HUES6 (cell line): ENCODE results near the gene ICAM2.

ENCODE experiments used
- H3K27ac ChIP-seq: 2 replicates; pipeline ENCODE4 v1.7.0; 2013; ENCODE audit warnings: low read depth, mild to moderate bottlenecking, low read length, inconsistent platforms
- H3K27me3 ChIP-seq: 2 replicates; pipeline ENCODE4 v1.6.1; 2013; ENCODE audit warnings: low read length; ENCODE audit not compliant: control insufficient read depth, insufficient read depth
- H3K36me3 ChIP-seq: 2 replicates; pipeline ENCODE4 v1.6.1; 2013; ENCODE audit warnings: low read length; ENCODE audit not compliant: control insufficient read depth, insufficient read depth
- H3K4me1 ChIP-seq: 2 replicates; pipeline ENCODE4 v1.6.1; 2013; ENCODE audit warnings: low read length; ENCODE audit not compliant: control insufficient read depth, insufficient read depth
- H3K4me3 ChIP-seq: 2 replicates; pipeline ENCODE4 v1.5.1; 2013; ENCODE audit warnings: low read depth, low read length
- H3K9ac ChIP-seq: one replicate; pipeline ENCODE4 v1.6.1; 2013; ENCODE audit warnings: mild to moderate bottlenecking, low read length
- H3K9me3 ChIP-seq: 2 replicates; pipeline ENCODE4 v1.6.1; 2013; ENCODE audit warnings: low read depth, low read length; ENCODE audit not compliant: control insufficient read depth, insufficient read depth

ICAM2 gene

DNA sequence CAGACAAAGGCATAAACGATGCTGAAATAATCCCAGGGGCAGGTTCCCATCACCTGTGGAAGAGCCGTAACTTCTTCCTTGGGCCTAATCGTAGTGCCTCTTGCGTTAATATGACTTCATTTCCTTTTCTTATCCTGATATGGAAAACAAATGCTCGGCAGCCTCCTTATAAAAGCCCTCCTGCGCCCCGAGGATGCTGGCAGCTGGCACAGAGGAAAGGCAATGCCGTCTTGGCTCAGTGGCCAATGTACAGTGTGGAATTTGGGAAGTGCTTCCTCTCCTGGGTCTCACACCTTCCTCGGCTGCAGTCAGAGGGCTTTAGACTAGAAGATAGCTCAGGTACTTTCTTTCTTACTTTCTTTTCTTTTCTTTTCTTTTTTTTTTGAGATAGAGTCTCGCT lies 51.2 kb downstream of the ICAM2 start:
- Histone ChIP-seq H3K36me3 (no peaks in the 10 kb centered on the region), H3K9me3 (no peaks in the 10 kb centered on the region), H3K27me3 (no peaks in the 10 kb centered on the region; the same call in 1 of the 2 replicates), H3K9ac (no peak overlapping the region), H3K27ac (no peak overlapping the region), H3K4me1 (peaks cover 5% of the 10 kb centered on the region; the same call in 1 of the 2 replicates), H3K4me3 (no peak overlapping the region)

DNA sequence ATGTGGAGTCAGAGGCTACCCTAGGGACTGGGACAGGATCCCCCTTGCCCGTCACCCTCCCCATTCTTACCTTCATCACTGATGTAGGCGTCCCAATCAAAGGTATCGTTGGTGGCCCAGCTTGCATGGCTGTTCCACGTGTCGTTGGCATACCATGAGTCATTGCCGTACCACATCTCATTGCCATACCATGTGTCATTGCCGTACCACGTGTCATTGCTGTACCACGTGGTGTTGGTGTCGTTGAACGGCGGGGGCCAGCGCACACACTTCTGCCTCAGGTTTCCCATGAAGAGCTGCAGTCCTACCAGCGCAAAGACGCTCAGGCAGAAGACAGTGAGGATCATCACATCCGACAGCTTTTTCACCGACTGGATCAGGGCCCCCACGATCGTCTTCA lies 52.5 kb downstream of the ICAM2 start:
- no peaks in the 10 kb centered on the region for H3K9me3 ChIP-seq
- H3K9ac ChIP-seq = no peak overlapping the region
- no peaks in the 10 kb centered on the region for H3K36me3 ChIP-seq
- no peaks in the 10 kb centered on the region for H3K4me1 ChIP-seq
- H3K27me3 ChIP-seq = no peaks in the 10 kb centered on the region
- no peak overlapping the region for H3K4me3 ChIP-seq
- no peak overlapping the region for H3K27ac ChIP-seq

DNA sequence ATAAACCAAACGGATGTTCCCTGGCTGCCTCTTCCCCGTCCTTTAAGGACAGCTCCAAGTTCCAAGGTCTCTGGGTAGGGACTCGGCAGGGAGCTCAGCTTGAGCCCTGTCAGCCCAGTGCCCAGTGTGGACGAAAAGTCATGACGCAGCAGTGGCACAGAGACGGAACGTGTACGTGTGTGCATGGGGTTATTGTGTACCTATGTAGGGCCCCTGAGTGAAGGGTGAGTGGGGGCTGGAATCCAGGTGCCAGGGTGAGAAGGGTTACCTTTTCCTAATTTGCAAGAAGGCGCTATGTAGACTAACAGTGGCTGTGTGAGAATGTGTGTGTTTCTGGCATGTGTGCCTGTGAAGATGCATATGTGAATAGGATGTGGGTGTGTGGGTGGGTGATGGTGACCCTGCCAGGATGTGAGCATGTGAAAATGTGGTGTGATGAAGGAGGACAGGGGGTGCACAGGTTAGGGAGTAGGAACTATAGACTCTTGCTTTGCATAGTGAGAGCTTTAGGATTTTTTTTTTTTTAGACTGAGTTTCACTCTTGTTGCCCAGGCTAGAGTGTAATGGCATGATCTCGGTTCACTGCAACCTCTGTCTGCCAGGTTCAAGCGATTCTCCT lies 53.7 kb downstream of the ICAM2 start:
- Histone ChIP-seq H3K4me3 (no peak overlapping the region), H3K36me3 (no peaks in the 10 kb centered on the region)

DNA sequence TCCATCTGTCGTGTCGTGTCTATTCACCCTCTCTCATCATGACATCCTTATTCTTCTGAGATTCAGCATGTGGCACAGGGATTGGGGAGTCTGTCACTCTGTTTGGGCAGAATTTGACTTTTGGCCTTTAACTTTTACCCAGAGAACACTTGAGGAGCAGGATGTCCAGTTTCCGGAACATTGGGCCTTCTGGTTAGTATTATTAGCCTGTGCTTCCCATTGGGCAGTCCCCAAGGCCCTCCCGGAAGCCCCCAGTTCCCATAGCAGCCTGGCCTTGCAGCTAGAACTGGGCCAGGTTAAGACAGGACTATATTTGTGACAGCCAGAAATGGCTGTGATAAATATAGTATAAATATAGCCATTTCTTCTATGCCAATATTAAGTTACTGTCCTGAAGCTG lies 57.3 kb downstream of the ICAM2 start:
- Histone ChIP-seq H3K9me3 (no peaks in the 10 kb centered on the region), H3K27ac (no peak overlapping the region), H3K36me3 (no peaks in the 10 kb centered on the region), H3K4me1 (peaks cover 31% of the 10 kb centered on the region), H3K4me3 (no peak overlapping the region), H3K27me3 (peaks cover 15% of the 10 kb centered on the region; the same call in 1 of the 2 replicates), H3K9ac (no peak overlapping the region)

More for the DNA sequence above, 53.7 kb downstream of the ICAM2 start:
- no peak overlapping the region for H3K9ac ChIP-seq
- no peaks in the 10 kb centered on the region for H3K27me3 ChIP-seq
- H3K9me3 ChIP-seq = no peaks in the 10 kb centered on the region
- H3K4me1 ChIP-seq = peaks cover 9% of the 10 kb centered on the region
- H3K27ac ChIP-seq = no peak overlapping the region

DNA sequence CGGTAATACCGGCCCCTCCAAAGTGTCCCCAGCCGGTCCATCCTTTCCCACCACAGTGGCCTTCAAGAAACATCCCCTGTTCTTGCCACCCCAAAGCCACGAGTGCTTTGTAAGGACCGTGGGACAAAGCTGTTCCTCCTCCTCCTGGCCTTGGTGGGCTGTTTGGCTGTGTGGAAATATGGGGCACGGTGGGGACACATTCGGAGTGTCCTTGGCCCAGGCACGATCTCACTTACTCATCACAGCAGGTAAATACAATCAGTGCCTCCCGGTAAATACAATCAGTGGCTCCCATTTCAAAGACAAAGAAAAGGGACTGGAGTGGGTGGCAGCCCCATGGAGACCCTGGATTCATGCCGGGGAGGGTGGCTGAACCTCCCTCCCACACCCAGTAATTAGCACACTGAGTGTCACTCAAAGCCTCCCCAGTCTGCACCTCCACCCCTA lies 58.1 kb downstream of the ICAM2 start:
- peaks cover 31% of the 10 kb centered on the region for H3K4me1 ChIP-seq
- H3K4me3 ChIP-seq = peak overlapping the region; percentile 27
- H3K9ac ChIP-seq = no peak overlapping the region
- H3K27ac ChIP-seq = no peak overlapping the region
- H3K9me3 ChIP-seq = no peaks in the 10 kb centered on the region
- H3K27me3 ChIP-seq = peaks cover 15% of the 10 kb centered on the region; the same call in 1 of the 2 replicates
- H3K36me3 ChIP-seq = no peaks in the 10 kb centered on the region

DNA sequence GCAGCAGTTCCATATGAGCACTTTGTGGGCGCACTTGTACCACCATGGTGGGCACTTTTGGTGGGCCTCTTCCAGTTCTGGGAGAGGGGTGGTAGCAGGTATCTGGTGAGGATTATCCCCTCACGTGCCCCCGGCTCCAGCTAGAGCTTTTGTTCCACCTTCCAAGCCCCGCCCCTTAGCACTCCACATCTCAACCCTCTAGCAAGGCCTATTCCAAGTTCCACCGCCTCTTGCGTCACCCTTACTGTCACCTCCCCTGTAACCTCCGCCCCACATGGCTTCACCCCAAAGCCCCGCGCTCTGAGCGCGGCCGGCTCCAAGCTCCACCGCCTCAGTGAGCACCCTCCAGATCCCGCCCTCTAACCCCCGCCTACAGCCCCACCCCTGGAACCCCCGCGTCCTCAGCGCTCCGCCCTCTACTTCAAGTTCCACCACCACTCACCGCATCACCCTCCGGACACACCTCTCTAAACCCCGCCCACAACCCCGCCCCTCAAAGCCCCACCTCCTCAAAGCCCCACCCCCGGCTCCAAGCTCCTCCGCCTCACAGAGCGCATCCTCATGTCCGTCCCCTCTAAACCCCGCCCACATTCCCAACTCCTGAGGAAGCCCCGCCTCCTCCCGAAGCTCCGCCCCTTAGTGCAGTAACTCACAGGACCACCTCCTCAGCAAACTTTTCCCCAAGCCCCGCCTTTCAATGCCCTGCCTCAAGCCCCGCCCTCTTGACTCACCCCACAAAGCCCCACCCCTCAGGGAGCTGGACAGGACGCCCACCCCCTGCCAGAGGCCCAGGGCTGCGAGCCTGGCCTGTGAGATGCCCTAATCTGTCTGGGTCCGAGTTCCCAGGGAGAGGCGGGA lies 58.8 kb downstream of the ICAM2 start:
- peaks cover 15% of the 10 kb centered on the region; the same call in 1 of the 2 replicates for H3K27me3 ChIP-seq
- peak overlapping the region; percentile 56 for H3K4me3 ChIP-seq
- H3K4me1 ChIP-seq = peaks cover 31% of the 10 kb centered on the region
- H3K9ac ChIP-seq = peak overlapping the region; percentile 49
- H3K27ac ChIP-seq = no peak overlapping the region
- no peaks in the 10 kb centered on the region for H3K9me3 ChIP-seq
- no peaks in the 10 kb centered on the region for H3K36me3 ChIP-seq

DNA sequence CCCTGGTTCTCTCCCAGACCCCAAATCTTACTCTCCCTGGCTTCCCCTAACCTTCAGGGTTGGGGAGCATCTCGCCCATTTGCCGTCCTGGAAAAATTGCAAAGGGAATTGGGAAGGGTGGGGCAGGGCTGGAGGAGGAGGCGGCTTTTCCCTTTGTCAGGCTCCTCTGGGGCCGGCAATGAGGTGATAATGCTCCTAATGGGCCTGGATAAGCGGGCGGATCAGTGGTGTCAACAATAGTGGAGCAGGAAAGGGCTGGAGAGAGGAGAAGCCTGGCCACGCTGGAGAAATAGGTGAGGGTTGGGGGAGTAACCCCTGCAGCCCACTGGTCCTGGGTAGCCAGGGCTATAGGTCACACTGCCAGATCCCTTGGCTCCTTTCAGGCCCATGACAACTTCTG lies 60.0 kb downstream of the ICAM2 start:
- no peak overlapping the region for H3K9ac ChIP-seq
- peaks cover 15% of the 10 kb centered on the region; the same call in 1 of the 2 replicates for H3K27me3 ChIP-seq
- H3K36me3 ChIP-seq = no peaks in the 10 kb centered on the region
- no peaks in the 10 kb centered on the region for H3K9me3 ChIP-seq
- peaks cover 31% of the 10 kb centered on the region for H3K4me1 ChIP-seq
- H3K4me3 ChIP-seq = peak overlapping the region; percentile 56
- H3K27ac ChIP-seq = no peak overlapping the region

DNA sequence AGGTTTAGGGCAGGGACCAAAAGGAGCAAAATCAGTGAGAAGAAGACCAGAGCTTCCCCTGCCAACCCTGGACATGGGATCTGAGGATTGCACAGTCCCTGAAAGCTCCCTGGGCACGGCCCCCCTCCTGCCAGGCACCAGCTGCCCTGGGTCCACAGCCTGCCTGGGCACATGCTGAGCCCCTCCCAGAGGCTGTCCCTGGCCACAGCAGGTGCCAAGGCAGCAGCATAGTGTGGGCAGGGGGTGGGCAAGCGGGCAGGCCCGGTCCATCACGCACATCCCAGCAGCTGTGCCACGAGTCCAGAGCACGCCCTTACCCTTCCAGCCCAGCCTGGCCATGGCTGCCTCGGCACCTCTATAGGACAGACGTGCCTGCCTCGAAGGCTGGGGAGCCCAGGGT lies 60.4 kb downstream of the ICAM2 start:
- H3K27me3 ChIP-seq = peaks cover 15% of the 10 kb centered on the region; the same call in 1 of the 2 replicates
- no peak overlapping the region for H3K27ac ChIP-seq
- H3K9me3 ChIP-seq = no peaks in the 10 kb centered on the region
- H3K9ac ChIP-seq = no peak overlapping the region
- H3K4me1 ChIP-seq = peaks cover 31% of the 10 kb centered on the region
- no peaks in the 10 kb centered on the region for H3K36me3 ChIP-seq
- H3K4me3 ChIP-seq = peak overlapping the region; percentile 56

DNA sequence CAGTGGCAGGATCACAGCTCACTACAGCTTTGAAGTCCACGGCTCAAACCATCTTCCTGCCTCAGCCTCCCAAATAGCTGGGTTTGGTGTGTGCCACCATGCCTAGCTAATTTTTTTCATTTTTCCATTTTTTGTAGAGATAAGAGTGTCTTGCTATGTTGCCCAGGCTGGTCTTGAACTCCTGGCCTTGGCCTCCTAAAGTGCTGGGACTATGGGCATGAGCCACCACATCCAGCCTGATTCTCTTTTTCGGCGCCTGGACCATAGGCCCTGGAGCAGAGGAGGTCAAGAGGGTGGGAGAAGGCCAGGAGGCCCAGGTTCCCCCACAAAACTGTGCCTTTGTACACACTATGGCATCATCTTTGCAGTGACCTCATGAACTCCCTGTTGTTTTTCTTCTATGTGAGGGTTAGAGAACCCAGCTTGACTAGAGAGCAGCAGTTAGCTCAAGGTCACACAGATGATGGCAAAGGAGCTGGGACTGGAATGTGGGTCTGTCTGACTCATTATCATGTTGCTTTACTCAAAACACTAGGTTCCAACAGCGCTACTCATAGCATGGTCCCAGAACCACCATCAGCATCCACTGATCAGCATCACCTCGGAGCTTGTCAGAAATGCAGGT lies 64.0 kb downstream of the ICAM2 start:
- H3K27me3 ChIP-seq = peaks cover 15% of the 10 kb centered on the region; the same call in 1 of the 2 replicates
- no peaks in the 10 kb centered on the region for H3K36me3 ChIP-seq
- peaks cover 22% of the 10 kb centered on the region for H3K4me1 ChIP-seq
- no peak overlapping the region for H3K4me3 ChIP-seq
- no peak overlapping the region for H3K9ac ChIP-seq
- no peak overlapping the region for H3K27ac ChIP-seq
- H3K9me3 ChIP-seq = no peaks in the 10 kb centered on the region

DNA sequence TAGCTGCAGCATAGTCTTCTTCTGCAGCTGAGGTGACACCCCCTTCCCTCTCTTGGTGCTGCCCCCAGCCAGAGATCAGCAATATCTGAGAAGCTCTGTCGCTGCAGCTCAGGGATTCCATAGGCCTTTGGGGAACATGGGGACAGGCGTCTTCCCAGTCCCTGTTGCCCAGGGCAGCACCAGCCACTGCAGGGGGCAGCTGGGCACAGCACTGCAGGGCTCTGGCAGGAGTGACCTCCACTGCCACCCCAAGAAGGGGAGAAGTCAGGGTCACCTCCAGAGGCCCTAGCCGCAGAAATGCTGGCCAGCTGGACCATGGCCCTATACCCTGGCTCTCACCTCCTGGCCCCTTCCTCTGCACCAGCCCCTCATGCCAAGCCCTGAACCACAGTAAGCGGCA lies 64.6 kb downstream of the ICAM2 start:
- Histone ChIP-seq H3K4me3 (no peak overlapping the region), H3K9me3 (no peaks in the 10 kb centered on the region), H3K4me1 (peaks cover 17% of the 10 kb centered on the region), H3K9ac (no peak overlapping the region), H3K27me3 (peaks cover 14% of the 10 kb centered on the region; the same call in 1 of the 2 replicates), H3K27ac (no peak overlapping the region), H3K36me3 (no peaks in the 10 kb centered on the region)

DNA sequence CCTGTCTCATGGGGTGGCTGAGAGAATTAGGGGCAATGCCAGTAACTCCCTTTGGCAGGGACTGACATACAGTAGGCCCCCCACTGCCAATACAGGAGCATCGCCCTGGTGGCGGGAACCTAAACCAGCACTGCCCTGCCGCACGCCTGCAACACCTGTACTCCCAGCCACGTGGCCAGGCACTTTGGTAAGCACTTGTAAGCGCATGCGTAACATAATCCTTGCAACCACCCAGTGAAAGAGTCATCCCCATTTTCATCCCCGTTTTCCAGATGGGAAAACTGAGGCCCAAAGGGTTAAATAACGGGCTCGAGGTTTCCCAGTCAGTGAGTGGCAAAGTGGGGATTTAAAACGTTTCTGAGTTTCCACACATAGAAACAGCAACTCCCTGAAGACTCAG lies 65.2 kb downstream of the ICAM2 start:
- H3K9me3 ChIP-seq = no peaks in the 10 kb centered on the region
- peaks cover 11% of the 10 kb centered on the region; the same call in 1 of the 2 replicates for H3K4me1 ChIP-seq
- H3K27me3 ChIP-seq = peaks cover 10% of the 10 kb centered on the region; the same call in 1 of the 2 replicates
- H3K36me3 ChIP-seq = no peaks in the 10 kb centered on the region
- no peak overlapping the region for H3K27ac ChIP-seq
- no peak overlapping the region for H3K4me3 ChIP-seq
- H3K9ac ChIP-seq = no peak overlapping the region
